SU-DHL-6 (cell line): ENCODE measurements around the gene TIAM2.

Experiments used
- H2AFZ ChIP-seq: fragments of 200-600 bp; sonication (generic); 2 replicates; pipeline ENCODE4 v1.6.1; 2014; ENCODE audit warnings: low read depth, mild to moderate bottlenecking, moderate library complexity, mixed read lengths, antibody characterized with exemption, low read length; ENCODE audit not compliant: severe bottlenecking
- H3F3A ChIP-seq: fragments of 200-600 bp; shearing (Covaris generic); 2 replicates; pipeline ENCODE4 v1.6.0; 2016; ENCODE audit warnings: antibody characterized with exemption, mild to moderate bottlenecking; ENCODE audit not compliant: insufficient read depth
- H3K27ac ChIP-seq: fragments of 200-600 bp; sonication (generic); 2 replicates; pipeline ENCODE4 v1.5.1; 2016; ENCODE audit warnings: low read depth, mild to moderate bottlenecking, low read length, moderate library complexity, mixed read lengths
- H3K27me3 ChIP-seq: fragments of 200-600 bp; sonication (generic), shearing (Covaris generic); 2 replicates; pipeline ENCODE4 v1.6.0; 2014; ENCODE audit warnings: mild to moderate bottlenecking, low read length
- H3K36me3 ChIP-seq: fragments of 200-600 bp; sonication (generic); 2 replicates; pipeline ENCODE4 v1.6.1; 2014; ENCODE audit warnings: mild to moderate bottlenecking, low read length, mixed read lengths
- H3K4me2 ChIP-seq: fragments of 300-600, 200-600 bp; shearing (Covaris generic), sonication (generic); 2 replicates; pipeline ENCODE4 v1.6.0; 2014; ENCODE audit warnings: low read length, low read depth, mild to moderate bottlenecking; ENCODE audit not compliant: poor library complexity, severe bottlenecking
- H3K4me3 ChIP-seq: fragments of 200-600 bp; sonication (generic); 2 replicates; pipeline ENCODE4 v1.5.1; 2014; ENCODE audit warnings: antibody characterized with exemption, low read length, mild to moderate bottlenecking, mixed read lengths; ENCODE audit not compliant: insufficient read depth, poor library complexity, severe bottlenecking
- H3K79me2 ChIP-seq: fragments of 200-600 bp; sonication (generic); 2 replicates; pipeline ENCODE4 v1.6.1; 2014; ENCODE audit warnings: mild to moderate bottlenecking, low read length, moderate library complexity; ENCODE audit not compliant: insufficient read depth
- H3K9ac ChIP-seq: fragments of 200-600 bp; sonication (generic); 2 replicates; pipeline ENCODE4 v1.7.0; 2014; ENCODE audit warnings: mild to moderate bottlenecking, low read length
- H3K9me2 ChIP-seq: fragments of 200-600 bp; sonication (generic); replicated peaks from 2 replicates; pipeline ENCODE4 v1.6.1; 2014; ENCODE audit warnings: low read length; ENCODE audit not compliant: insufficient read depth
- H3K9me3 ChIP-seq: fragments of 200-600 bp; sonication (generic); 2 replicates; pipeline ENCODE4 v1.6.1; 2014; ENCODE audit warnings: low read length, mixed read lengths; ENCODE audit not compliant: insufficient read depth
- H4K20me1 ChIP-seq: fragments of 200-600 bp; sonication (generic); 2 replicates; pipeline ENCODE4 v1.6.1; 2014; ENCODE audit warnings: low read depth, mild to moderate bottlenecking, antibody characterized with exemption, low read length, moderate library complexity, mixed read lengths
- EZH2phosphoT487 ChIP-seq: fragments of 200-600 bp; sonication (generic), shearing (Covaris generic); conservative IDR thresholded peaks from 2 replicates; pipeline ENCODE4 v1.6.1; 2018; ENCODE audit warnings: mild to moderate bottlenecking, antibody characterized with exemption, low read length, moderate library complexity, mixed read lengths
- TF ChIP-seq, protein P1 (sequence below): fragments of 200-600 bp; sonication (generic); IDR thresholded peaks from one replicate; pipeline ENCODE4 v1.5.1; 2017; ENCODE audit warnings: antibody characterized with exemption, mild to moderate bottlenecking, low read length, moderate library complexity; ENCODE audit not compliant: insufficient read depth, poor library complexity, severe bottlenecking

The TIAM2 gene

DNA sequence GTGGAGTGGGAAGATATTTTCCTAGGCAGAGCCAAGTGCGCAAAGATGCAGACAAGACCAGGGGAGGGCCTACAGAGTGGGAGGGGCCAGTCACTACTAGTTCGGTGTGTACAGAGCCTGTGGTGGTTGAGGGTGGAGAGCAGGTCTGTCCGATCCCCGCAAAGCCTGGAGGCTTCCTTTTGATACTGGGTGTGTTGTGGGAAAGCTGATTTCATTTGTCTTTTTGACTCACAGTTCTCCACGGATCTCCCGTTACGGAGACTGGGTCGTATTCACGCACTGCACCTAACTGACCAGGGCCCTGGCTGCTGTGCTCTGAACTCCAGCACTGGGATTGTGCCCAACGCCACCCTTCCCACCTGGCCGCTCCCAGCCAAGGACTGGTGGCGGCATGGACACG is 1.4 kb upstream of the TIAM2 start:
- Histone ChIP-seq H3K27ac (no peak overlapping the region), H3K36me3 (no peaks in the 10 kb centered on the region), H3K9me3 (no peaks in the 10 kb centered on the region), H3F3A (no peaks in the 10 kb centered on the region), H3K4me2 (no peak overlapping the region), H3K9me2 (no peaks in the 10 kb centered on the region), H2AFZ (no peak overlapping the region), H3K79me2 (no peaks in the 10 kb centered on the region), H4K20me1 (no peaks in the 10 kb centered on the region), H3K27me3 (no peaks in the 10 kb centered on the region), H3K9ac (no peak overlapping the region), H3K4me3 (no peak overlapping the region)
- TF ChIP-seq, protein P1, sequence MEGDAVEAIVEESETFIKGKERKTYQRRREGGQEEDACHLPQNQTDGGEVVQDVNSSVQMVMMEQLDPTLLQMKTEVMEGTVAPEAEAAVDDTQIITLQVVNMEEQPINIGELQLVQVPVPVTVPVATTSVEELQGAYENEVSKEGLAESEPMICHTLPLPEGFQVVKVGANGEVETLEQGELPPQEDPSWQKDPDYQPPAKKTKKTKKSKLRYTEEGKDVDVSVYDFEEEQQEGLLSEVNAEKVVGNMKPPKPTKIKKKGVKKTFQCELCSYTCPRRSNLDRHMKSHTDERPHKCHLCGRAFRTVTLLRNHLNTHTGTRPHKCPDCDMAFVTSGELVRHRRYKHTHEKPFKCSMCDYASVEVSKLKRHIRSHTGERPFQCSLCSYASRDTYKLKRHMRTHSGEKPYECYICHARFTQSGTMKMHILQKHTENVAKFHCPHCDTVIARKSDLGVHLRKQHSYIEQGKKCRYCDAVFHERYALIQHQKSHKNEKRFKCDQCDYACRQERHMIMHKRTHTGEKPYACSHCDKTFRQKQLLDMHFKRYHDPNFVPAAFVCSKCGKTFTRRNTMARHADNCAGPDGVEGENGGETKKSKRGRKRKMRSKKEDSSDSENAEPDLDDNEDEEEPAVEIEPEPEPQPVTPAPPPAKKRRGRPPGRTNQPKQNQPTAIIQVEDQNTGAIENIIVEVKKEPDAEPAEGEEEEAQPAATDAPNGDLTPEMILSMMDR, result no peak
- no peak for TF ChIP-seq EZH2phosphoT487

DNA sequence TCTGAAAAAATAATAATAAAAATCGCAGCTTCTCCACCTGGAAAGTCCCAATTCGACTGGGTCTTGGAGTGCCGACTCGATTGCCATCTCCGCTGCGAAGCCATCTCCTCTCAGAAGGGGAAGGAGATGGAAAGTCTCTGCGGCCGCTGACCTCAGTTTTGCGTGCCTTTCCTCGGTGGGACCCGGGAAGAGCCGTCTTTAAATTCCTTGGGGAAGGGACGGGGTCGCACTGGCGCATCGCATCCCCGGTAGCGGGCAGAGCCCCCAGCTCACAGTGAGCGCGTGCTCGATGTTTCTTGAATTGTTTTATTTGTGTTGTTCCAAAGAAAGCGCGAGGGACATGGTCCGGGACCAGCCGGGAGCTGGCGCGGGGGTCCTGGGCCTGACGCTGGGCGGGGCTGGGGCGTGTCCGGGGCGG is 270 bp upstream of the TIAM2 start:
- Histone ChIP-seq H3K9ac (no peak overlapping the region), H3K79me2 (no peaks in the 10 kb centered on the region), H3K4me3 (no peak overlapping the region), H3K27ac (no peak overlapping the region), H3K36me3 (no peaks in the 10 kb centered on the region), H2AFZ (no peak overlapping the region), H3K9me2 (no peaks in the 10 kb centered on the region), H3K9me3 (no peaks in the 10 kb centered on the region), H3F3A (no peaks in the 10 kb centered on the region), H4K20me1 (no peaks in the 10 kb centered on the region), H3K27me3 (no peaks in the 10 kb centered on the region), H3K4me2 (no peak overlapping the region)
- no peak for TF ChIP-seq EZH2phosphoT487
- TF ChIP-seq, protein P1, result no peak

DNA sequence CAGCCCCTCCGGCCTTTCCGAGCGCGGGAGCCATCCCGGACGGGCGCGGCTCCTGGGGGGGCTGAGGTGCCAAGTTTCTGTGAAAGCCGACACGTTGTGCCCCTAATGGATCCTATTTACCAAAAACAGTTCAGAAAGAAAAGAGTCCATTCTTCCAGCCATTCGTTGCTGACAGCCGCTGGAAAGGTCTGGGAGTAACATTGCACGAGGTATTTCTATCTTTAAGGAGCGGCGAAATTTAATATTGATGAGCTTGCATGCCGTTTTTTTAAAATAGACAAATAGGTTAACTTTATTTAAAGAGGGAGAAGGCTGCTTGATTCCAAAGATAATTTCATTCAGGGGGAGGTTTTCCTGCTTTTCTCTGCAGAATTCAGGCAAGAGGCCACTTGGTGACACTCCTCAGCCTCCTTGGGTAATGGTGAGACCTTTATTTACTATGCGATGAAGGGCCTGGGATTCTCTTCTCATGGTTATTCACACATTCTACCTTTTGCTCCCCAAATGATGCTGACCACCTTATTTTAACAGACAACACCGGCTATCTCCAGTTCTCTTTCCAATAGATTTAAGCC is 988 bp downstream of the TIAM2 start:
- no peak overlapping the region for H3K4me3 ChIP-seq
- H4K20me1 ChIP-seq, result no peaks in the 10 kb centered on the region
- no peak overlapping the region for H3K9ac ChIP-seq
- no peaks in the 10 kb centered on the region for H3K27me3 ChIP-seq
- no peaks in the 10 kb centered on the region for H3F3A ChIP-seq
- no peak overlapping the region for H2AFZ ChIP-seq
- no peak overlapping the region for H3K27ac ChIP-seq
- no peaks in the 10 kb centered on the region for H3K36me3 ChIP-seq
- no peaks in the 10 kb centered on the region for H3K79me2 ChIP-seq
- no peaks in the 10 kb centered on the region for H3K9me3 ChIP-seq
- no peak for TF ChIP-seq EZH2phosphoT487
- TF ChIP-seq, protein P1, result no peak
- H3K4me2 ChIP-seq, result peak overlapping the region; percentile 48
- H3K9me2 ChIP-seq, result no peaks in the 10 kb centered on the region
